ENCODE data around the gene BLVRB.
A peak's percentile ranks its signal among the peaks of the same experiment; 100 is the strongest.

BLVRB gene

GRCh38 chr19:40510526-40511115 lies 45.1 kb upstream of the BLVRB start:
- no peak overlapping the region for H3K4me3 ChIP-seq (ENCODE audit: control insufficient read depth, low read depth, low read length)
- peak; percentile 26 for DNase-seq (ENCODE audit: low read depth)
- no peak for TF ChIP-seq CTCF (conservative IDR thresholded peaks at IDR 0.05; ENCODE audit: control insufficient read depth, insufficient read depth, low read depth, low read length)

- H3K4me3 ChIP-seq (ENCODE audit: control insufficient read depth, low read depth, low read length): no peak overlapping the region
Measured at GRCh38 chr19:40508739-40509260, 43.3 kb upstream of the BLVRB start.

GRCh38 chr19:40507892-40508291 lies 42.3 kb upstream of the BLVRB start:
- H3K4me3 ChIP-seq (ENCODE audit: control insufficient read depth, low read depth, low read length): no peak overlapping the region
- DNase-seq (ENCODE audit: low read depth): no peak
- TF ChIP-seq CTCF (conservative IDR thresholded peaks at IDR 0.05; ENCODE audit: control insufficient read depth, insufficient read depth, low read depth, low read length): no peak

More at GRCh38 chr19:40508739-40509260, 43.3 kb upstream of the BLVRB start:
- no peak for DNase-seq (ENCODE audit: low read depth)
- no peak for TF ChIP-seq CTCF (conservative IDR thresholded peaks at IDR 0.05; ENCODE audit: control insufficient read depth, insufficient read depth, low read depth, low read length)

- H3K4me3 ChIP-seq (ENCODE audit: control insufficient read depth, low read depth, low read length): no peak overlapping the region
- TF ChIP-seq CTCF (conservative IDR thresholded peaks at IDR 0.05; ENCODE audit: control insufficient read depth, insufficient read depth, low read depth, low read length): no peak
- no peak for DNase-seq (ENCODE audit: low read depth)
Measured at GRCh38 chr19:40506099-40506498, 40.6 kb upstream of the BLVRB start.

GRCh38 chr19:40503320-40503695 lies 37.8 kb upstream of the BLVRB start:
- no peak for TF ChIP-seq CTCF (conservative IDR thresholded peaks at IDR 0.05; ENCODE audit: control insufficient read depth, insufficient read depth, low read depth, low read length)
- no peak for DNase-seq (ENCODE audit: low read depth)
- no peak overlapping the region for H3K4me3 ChIP-seq (ENCODE audit: control insufficient read depth, low read depth, low read length)

- TF ChIP-seq CTCF (conservative IDR thresholded peaks at IDR 0.05; ENCODE audit: control insufficient read depth, insufficient read depth, low read depth, low read length): no peak
- no peak for DNase-seq (ENCODE audit: low read depth)
- H3K4me3 ChIP-seq (ENCODE audit: control insufficient read depth, low read depth, low read length): no peak overlapping the region
Measured at GRCh38 chr19:40502647-40503319, 37.2 kb upstream of the BLVRB start.
